K562 (cell line): ENCODE results near the gene KLHL28. TPM values are rescaled to one million over a fixed set of nuclear protein-coding genes. Genes with fewer than 3 reads are reported as not detected.

Source experiments
- ATAC-seq: fragments of 200-7000 bp; cut with Tn5 transposase; 3 replicates; pipeline ENCODE4 v1.9.1; 2020; ENCODE audit warnings: moderate library complexity
- BruUV-seq: library from RNA; stranded (reverse); fragments of 400-500 nt; replicated peaks from 2 replicates; lab custom pipeline; 2021; lab: Mats Ljungman, UMichigan
- CTCF ChIA-PET: fragments of 300-600 bp; formaldehyde crosslinking; extraction: SDS; loops from one replicate; lab custom pipeline; 2021; ENCODE audit warnings: low intra/inter-chr PET ratio; lab: Yijun Ruan, JAX
- POLR2A ChIA-PET: fragments of 300-600, 350-650 bp; sonication (Branson Sonifier 250); formaldehyde crosslinking; extraction: SDS; loops from one replicate; lab custom pipeline; 2021; ENCODE audit warnings: antibody characterized with exemption, inconsistent platforms; lab: Yijun Ruan, JAX
- DNase-seq, 4 experiments: peaks; one replicate each; pipeline versions ENCODE4 v3.0.0 to v3.0.0-alpha.2; 2011 to 2018; ENCODE audit warnings: low spot score in 3 of 4, mixed read lengths in 3 of 4; ENCODE audit errors: extremely low read depth in 1 of 4
- FAIRE-seq: peaks from 2 replicates; lab custom pipeline; 2011; peaks lifted over from hg19 to GRCh38; lab: Jason Lieb, UNC
- H2AFZ ChIP-seq: 2 replicates; pipeline ENCODE4 v1.6.0; 2011; ENCODE audit warnings: low read depth, low read length, control low read depth, inconsistent platforms
- H3K27ac ChIP-seq: fragments of 200-600 bp; 3 replicates; pipeline ENCODE4 v1.8.0; 2011; ENCODE audit warnings: low read depth, mild to moderate bottlenecking, control low read depth, inconsistent platforms, low read length, moderate library complexity, mixed read lengths; ENCODE audit errors: extremely low read depth
- H3K27me3 ChIP-seq, 2 experiments: fragments of 300-600 bp in 1 of 2; 2 replicates in 1 of 2; 3 replicates in 1 of 2; pipeline versions ENCODE4 v1.6.0 to v1.8.0; 2011; ENCODE audit warnings: inconsistent platforms in 2 of 2, low read length in 2 of 2, mild to moderate bottlenecking in 1 of 2, mixed read lengths in 1 of 2, moderate library complexity in 1 of 2; ENCODE audit not compliant: control insufficient read depth in 2 of 2, insufficient read depth in 2 of 2
- H3K36me3 ChIP-seq: fragments of 300-600 bp; 3 replicates; pipeline ENCODE4 v1.8.0; 2011; ENCODE audit warnings: mild to moderate bottlenecking, low read length, inconsistent platforms; ENCODE audit not compliant: control insufficient read depth, insufficient read depth
- H3K4me1 ChIP-seq, 2 experiments: fragments of 200-600 bp in 1 of 2; replicated peaks in 1 of 2; 2 replicates in 1 of 2; 3 replicates in 1 of 2; pipeline versions ENCODE4 v1.5.1 to v1.8.0; 2011; ENCODE audit warnings: inconsistent platforms in 2 of 2, low read length in 2 of 2, mild to moderate bottlenecking in 1 of 2, mixed read lengths in 1 of 2, moderate library complexity in 1 of 2; ENCODE audit not compliant: control insufficient read depth in 2 of 2, insufficient read depth in 2 of 2
- H3K4me2 ChIP-seq: 2 replicates; pipeline ENCODE4 v1.6.1; 2011; ENCODE audit warnings: low read length, control low read depth, inconsistent platforms, mixed read lengths; ENCODE audit not compliant: insufficient read depth
- H3K4me3 ChIP-seq: fragments of 200-600 bp; sonication (generic), shearing (Covaris generic); 2 replicates; pipeline ENCODE4 v1.5.1; 2016; ENCODE audit warnings: control low read depth, inconsistent platforms
- H3K79me2 ChIP-seq: fragments of 200-600 bp; 3 replicates; pipeline ENCODE4 v1.8.0; 2011; ENCODE audit warnings: low read length, inconsistent platforms; ENCODE audit not compliant: control insufficient read depth, insufficient read depth
- H3K9ac ChIP-seq, 2 experiments: 2 replicates each; pipeline versions ENCODE4 v1.6.0 to v1.6.1; 2011; ENCODE audit warnings: low read depth in 2 of 2, low read length in 2 of 2, control low read depth in 1 of 2, inconsistent platforms in 1 of 2, mild to moderate bottlenecking in 1 of 2, mixed read lengths in 1 of 2; ENCODE audit not compliant: insufficient read depth in 1 of 2
- H3K9me1 ChIP-seq: one replicate; pipeline ENCODE4 v1.6.0; 2011; ENCODE audit warnings: inconsistent platforms, mild to moderate bottlenecking, low read length, moderate library complexity; ENCODE audit not compliant: control insufficient read depth, insufficient read depth
- H3K9me3 ChIP-seq: replicated peaks from 2 replicates; pipeline ENCODE4 v1.5.1; 2011; ENCODE audit warnings: low read depth, low read length, inconsistent platforms; ENCODE audit not compliant: control insufficient read depth, insufficient read depth
- H4K20me1 ChIP-seq: replicated peaks from 2 replicates; pipeline ENCODE4 v1.6.1; 2011; ENCODE audit warnings: low read length, inconsistent platforms, mixed read lengths; ENCODE audit not compliant: control insufficient read depth, insufficient read depth
- GABPA ChIP-seq: fragments of 200-800 bp; sonication (Bioruptor generic); conservative IDR thresholded peaks from 2 replicates; pipeline ENCODE4 v1.6.1; 2016; ENCODE audit warnings: low read depth, missing genetic modification characterization, missing compliant biosample characterization
- HIVEP1 ChIP-seq: fragments of 250-450 bp; sonication (Bioruptor Pico); IDR thresholded peaks from 2 replicates; pipeline ENCODE4 v1.4.0; 2020; ENCODE audit warnings: mild to moderate bottlenecking
- MEF2A ChIP-seq: IDR thresholded peaks from 2 replicates; pipeline ENCODE4 v1.6.1; 2011; ENCODE audit warnings: low read depth, mild to moderate bottlenecking, low read length, moderate library complexity; ENCODE audit not compliant: control insufficient read depth
- NFIC ChIP-seq: fragments of 450-650 bp; IDR thresholded peaks from 2 replicates; pipeline ENCODE4 v1.6.1; 2017; ENCODE audit warnings: mild to moderate bottlenecking, inconsistent platforms
- RBM17 ChIP-seq: fragments of 200-400 bp; formaldehyde crosslinking; IDR thresholded peaks from 2 replicates; pipeline ENCODE4 v1.6.1; 2017; ENCODE audit warnings: low read depth, mild to moderate bottlenecking, low read length, borderline replicate concordance
- TSC22D4 ChIP-seq: fragments of 450-650 bp; IDR thresholded peaks from 2 replicates; pipeline ENCODE4 v1.6.1; 2016; ENCODE audit warnings: missing genetic modification characterization, missing biosample characterization, control low read depth
- WGBS: fragments of 100-300 bp; shearing (Covaris generic); methylation state at CpG from one replicate; pipeline ENCODE4 v1.1.6; 2016; ENCODE audit warnings: low coverage, mixed read lengths; ENCODE audit not compliant: insufficient coverage; ENCODE audit errors: missing lambda C conversion rate; 5-methylcytosine and 5-hydroxymethylcytosine counted together
- in situ Hi-C: fragments of 300-500 bp; cut with MboI; formaldehyde crosslinking; loops from 4 replicates; pipeline ENCODE4 v1.15.0; 2018; ENCODE audit warnings: inconsistent platforms, mixed read lengths
- intact Hi-C: fragments of 100-400 bp; cut with micrococcal nuclease; formaldehyde crosslinking; loops from 2 replicates; pipeline ENCODE4 v1.14.2; 2022
- polyA plus RNA-seq, 8 experiments: library from polyadenylated mRNA; depleted of rRNA in 4 of 8; stranded (reverse) in 5 of 8; unstranded in 3 of 8; fragments of >200 nt; fragmentation: Nextera tagmentation in 2 of 8; fragmentation: Illumina TruSeq in 1 of 8; extraction: Ambion mirVana in 2 of 8; extraction: Trizol in 1 of 8; gene quantifications; 2 replicates each; pipeline versions ENCODE4 v1.2.1 to v1.2.3, GENCODE V29; 2011 to 2014; ENCODE audit warnings: inconsistent platforms in 1 of 8, missing spikeins in 1 of 8
- total RNA-seq, 7 experiments: library from RNA; depleted of rRNA in 6 of 7; stranded (reverse); fragments of >200 nt in 6 of 7; fragmentation: Illumina TruSeq in 2 of 7; extraction: Trizol in 2 of 7; gene quantifications; 2 replicates each; pipeline versions ENCODE4 v1.2.1 to v1.2.3, GENCODE V29; 2011 to 2021; ENCODE audit warnings: low replicate concordance in 1 of 7
- TF ChIP-seq, protein P1 (sequence below): fragments of 250-450 bp; sonication (Bioruptor Pico); IDR thresholded peaks from 2 replicates; pipeline ENCODE4 v1.5.0; 2020; ENCODE audit warnings: mild to moderate bottlenecking

The KLHL28 gene
- total and polyA plus RNA-seq, 9 of the 15 experiments (the other 6 are each of a cell fraction or from before 2014, with no cell fraction given), result 1.1 to 7.5 (median 4.7) TPM

DNA sequence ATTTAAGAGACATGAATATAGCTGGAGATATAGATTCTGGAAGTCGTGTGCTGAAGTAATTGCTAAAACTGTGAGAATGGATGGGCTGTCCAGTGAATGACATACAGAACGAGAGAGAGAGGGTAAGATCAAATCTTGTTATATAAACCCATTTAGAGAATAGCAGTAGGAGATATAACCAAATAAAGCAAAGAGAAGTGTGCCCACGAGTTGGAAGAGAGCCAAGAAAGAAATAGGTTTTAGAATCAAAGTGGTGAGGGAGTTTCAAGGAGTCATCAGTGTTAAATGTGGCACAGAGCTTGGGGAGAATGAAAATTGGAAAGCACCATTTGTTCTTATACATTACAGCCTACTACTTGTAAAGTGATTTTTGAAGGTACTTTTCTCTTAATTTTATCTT is 19.5 kb upstream of the KLHL28 start:
- H3K9me1 ChIP-seq, result no peaks in the 10 kb centered on the region
- H3K79me2 ChIP-seq, result peaks cover 10% of the 10 kb centered on the region
- POLR2A ChIA-PET, result interaction anchor here (1.0 kb wide), 1 partner anchor 15 kb away, joined by 3 read pairs; no protein-coding TSS in a partner anchor
- H3K9ac ChIP-seq, result no peak overlapping the region
- FAIRE-seq (no peak), ATAC-seq (no peak), DNase-seq (no peak)
- no TSS peak for BruUV-seq
- H3K36me3 ChIP-seq, result no peaks in the 10 kb centered on the region
- H3K27ac ChIP-seq, result no peak overlapping the region
- no peaks in the 10 kb centered on the region for H4K20me1 ChIP-seq
- in situ Hi-C loops (no loop called here), intact Hi-C loops (no loop called here)
- H3K9me3 ChIP-seq, result no peaks in the 10 kb centered on the region
- CTCF ChIA-PET, result no interaction called here
- no peak overlapping the region for H3K4me3 ChIP-seq
- H3K4me1 ChIP-seq, result no peaks in the 10 kb centered on the region
- no peaks in the 10 kb centered on the region for H3K27me3 ChIP-seq
- 30% methylated on average over 3 of the region's 3 CpGs for WGBS
- TF ChIP-seq NFIC (peak; percentile 69), HIVEP1 (CRISPR knock-in tag) (no peak)
- H2AFZ ChIP-seq, result no peak overlapping the region
- no peak overlapping the region for H3K4me2 ChIP-seq

DNA sequence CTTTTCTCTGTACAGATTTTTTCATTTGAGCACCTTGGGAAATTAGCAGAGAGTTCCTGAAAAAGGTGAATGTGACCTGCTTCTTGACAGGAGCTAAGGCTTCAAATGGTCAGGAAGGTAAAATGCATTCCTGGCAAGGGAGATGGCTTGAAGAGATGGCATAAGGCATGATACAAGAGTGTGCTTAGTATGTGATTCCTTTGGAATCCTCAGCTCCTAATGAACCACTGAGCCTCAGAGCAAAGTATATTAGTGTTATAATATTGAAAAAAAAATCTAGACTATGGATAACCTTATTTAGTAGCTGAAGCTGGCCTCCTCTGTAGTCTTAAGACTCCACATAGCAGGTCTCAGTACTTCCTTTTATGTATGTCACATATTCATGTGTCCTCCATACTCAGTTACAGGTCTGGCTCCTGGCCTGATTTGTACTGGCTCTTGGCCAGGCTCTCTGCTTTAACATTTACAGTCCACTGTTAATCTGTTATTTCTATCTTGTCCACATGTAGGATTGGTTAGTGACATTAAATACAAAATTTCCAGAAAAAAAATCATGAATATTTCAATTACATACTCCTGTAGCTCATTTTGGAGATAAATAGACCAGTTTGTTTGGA is 18.1 kb upstream of the KLHL28 start:
- intact Hi-C loops, result no loop called here
- no peaks in the 10 kb centered on the region for H3K4me1 ChIP-seq
- FAIRE-seq, result no peak
- peaks cover 14% of the 10 kb centered on the region for H3K79me2 ChIP-seq
- no peaks in the 10 kb centered on the region for H3K36me3 ChIP-seq
- TF ChIP-seq RBM17 (no peak), MEF2A (no peak), GABPA (tag) (no peak), TSC22D4 (tag) (no peak)
- TF ChIP-seq, protein P1, sequence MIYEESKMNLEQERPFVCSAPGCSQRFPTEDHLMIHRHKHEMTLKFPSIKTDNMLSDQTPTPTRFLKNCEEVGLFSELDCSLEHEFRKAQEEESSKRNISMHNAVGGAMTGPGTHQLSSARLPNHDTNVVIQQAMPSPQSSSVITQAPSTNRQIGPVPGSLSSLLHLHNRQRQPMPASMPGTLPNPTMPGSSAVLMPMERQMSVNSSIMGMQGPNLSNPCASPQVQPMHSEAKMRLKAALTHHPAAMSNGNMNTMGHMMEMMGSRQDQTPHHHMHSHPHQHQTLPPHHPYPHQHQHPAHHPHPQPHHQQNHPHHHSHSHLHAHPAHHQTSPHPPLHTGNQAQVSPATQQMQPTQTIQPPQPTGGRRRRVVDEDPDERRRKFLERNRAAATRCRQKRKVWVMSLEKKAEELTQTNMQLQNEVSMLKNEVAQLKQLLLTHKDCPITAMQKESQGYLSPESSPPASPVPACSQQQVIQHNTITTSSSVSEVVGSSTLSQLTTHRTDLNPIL (CRISPR knock-in tag), result no peak
- TF ChIP-seq, all 486 proteins: peak for 0
- no peak overlapping the region for H2AFZ ChIP-seq
- H3K27me3 ChIP-seq, result no peaks in the 10 kb centered on the region
- no peak overlapping the region for H3K4me2 ChIP-seq
- CTCF ChIA-PET, result no interaction called here
- no peak overlapping the region for H3K9ac ChIP-seq
- no peak overlapping the region for H3K27ac ChIP-seq
- POLR2A ChIA-PET, result no interaction called here
- H3K4me3 ChIP-seq, result no peak overlapping the region
- ATAC-seq (no peak), DNase-seq (no peak)
- no peaks in the 10 kb centered on the region for H4K20me1 ChIP-seq
- in situ Hi-C loops, result no loop called here
- H3K9me3 ChIP-seq, result no peaks in the 10 kb centered on the region
- no peaks in the 10 kb centered on the region for H3K9me1 ChIP-seq
- no TSS peak for BruUV-seq
